Subcutaneous abdominal adipose tissue (tissue), 5 donors: Measurements from ENCODE around the gene WWOX.

ENCODE experiments used
- H3K27ac ChIP-seq: one replicate; pipeline ENCODE4 v1.7.0; 2013; ENCODE audit warnings: low read depth, mild to moderate bottlenecking, inconsistent platforms, low read length, moderate library complexity
- H3K27me3 ChIP-seq, 5 donors: one replicate each; pipeline ENCODE4 v1.7.0; 2013; ENCODE audit warnings: low read length in 5 of 5, inconsistent platforms in 1 of 5; ENCODE audit not compliant: control insufficient read depth in 5 of 5, insufficient read depth in 4 of 5
- H3K36me3 ChIP-seq, 5 donors: one replicate each; pipeline ENCODE4 v1.7.0; 2013; ENCODE audit warnings: low read length in 5 of 5; ENCODE audit not compliant: control insufficient read depth in 5 of 5, insufficient read depth in 5 of 5
- H3K4me1 ChIP-seq, 5 donors: one replicate each; pipeline ENCODE4 v1.7.0; 2013; ENCODE audit warnings: low read length in 5 of 5, mild to moderate bottlenecking in 3 of 5, moderate library complexity in 1 of 5; ENCODE audit not compliant: control insufficient read depth in 5 of 5, insufficient read depth in 5 of 5
- H3K4me3 ChIP-seq, 5 donors: one replicate each; pipeline ENCODE4 v1.7.0; 2013; ENCODE audit warnings: low read length in 5 of 5, low read depth in 1 of 5
- H3K9ac ChIP-seq, 5 donors: one replicate each; pipeline ENCODE4 v1.7.0; 2013; ENCODE audit warnings: low read length in 5 of 5, mild to moderate bottlenecking in 4 of 5, moderate library complexity in 3 of 5
- H3K9me3 ChIP-seq, 5 donors: one replicate each; pipeline ENCODE4 v1.7.0; 2013; ENCODE audit warnings: low read length in 5 of 5; ENCODE audit not compliant: control insufficient read depth in 5 of 5
- donor health status: healthy.
- donor health status: healthy.
- donor health status: healthy.
- donor health status: healthy.
- donor health status: healthy.

WWOX gene

GRCh38 chr16:78133919-78134318 lies 34.5 kb downstream of the WWOX start:
- Histone ChIP-seq H3K4me3 (no peak overlapping the region), H3K4me1 (peaks cover under 1 to 6% (median 2%) of the 10 kb centered on the region in 5 donors), H3K9me3 (peaks cover 0 to 6% (median 0%) of the 10 kb centered on the region in 5 donors), H3K27ac (no peak overlapping the region), H3K36me3 (peaks cover 0 to 3% (median 0%) of the 10 kb centered on the region in 5 donors), H3K9ac (no peak overlapping the region), H3K27me3 (no peaks in the 10 kb centered on the region)

- Histone ChIP-seq H3K4me3 (no peak overlapping the region), H3K9me3 (peaks cover 0 to 5% (median 0%) of the 10 kb centered on the region in 5 donors), H3K36me3 (peaks cover 0 to 3% (median 0%) of the 10 kb centered on the region in 5 donors), H3K27me3 (no peaks in the 10 kb centered on the region), H3K27ac (no peak overlapping the region), H3K9ac (no peak overlapping the region), H3K4me1 (no peaks in the 10 kb centered on the region)
Measured at GRCh38 chr16:78134944-78135619, 35.6 kb downstream of the WWOX start.

- Histone ChIP-seq H3K4me3 (no peak overlapping the region), H3K27me3 (no peaks in the 10 kb centered on the region), H3K36me3 (peaks cover 0 to 3% (median 0%) of the 10 kb centered on the region in 5 donors), H3K9ac (no peak overlapping the region), H3K27ac (no peak overlapping the region), H3K4me1 (no peaks in the 10 kb centered on the region), H3K9me3 (no peaks in the 10 kb centered on the region)
Measured at GRCh38 chr16:78137179-78137578, 37.7 kb downstream of the WWOX start.

- no peak overlapping the region for H3K9ac ChIP-seq
Measured at GRCh38 chr16:78137782-78138616, 38.5 kb downstream of the WWOX start.

GRCh38 chr16:78140818-78141466 lies 41.5 kb downstream of the WWOX start:
- H3K36me3 ChIP-seq: no peaks in the 10 kb centered on the region
- H3K4me1 ChIP-seq: no peaks in the 10 kb centered on the region

More at GRCh38 chr16:78137782-78138616, 38.5 kb downstream of the WWOX start:
- peaks cover 0 to 2% (median 0%) of the 10 kb centered on the region in 5 donors for H3K36me3 ChIP-seq
- H3K27ac ChIP-seq: no peak overlapping the region
- no peaks in the 10 kb centered on the region for H3K4me1 ChIP-seq
- no peaks in the 10 kb centered on the region for H3K27me3 ChIP-seq
- no peak overlapping the region for H3K4me3 ChIP-seq
- no peaks in the 10 kb centered on the region for H3K9me3 ChIP-seq

GRCh38 chr16:78142788-78143187 lies 43.3 kb downstream of the WWOX start:
- Histone ChIP-seq H3K27ac (no peak overlapping the region), H3K27me3 (no peaks in the 10 kb centered on the region), H3K36me3 (no peaks in the 10 kb centered on the region), H3K4me1 (no peaks in the 10 kb centered on the region), H3K4me3 (no peak overlapping the region), H3K9me3 (no peaks in the 10 kb centered on the region), H3K9ac (no peak overlapping the region)

More at GRCh38 chr16:78140818-78141466, 41.5 kb downstream of the WWOX start:
- Histone ChIP-seq H3K9me3 (no peaks in the 10 kb centered on the region), H3K4me3 (no peak overlapping the region), H3K27ac (no peak overlapping the region), H3K27me3 (no peaks in the 10 kb centered on the region), H3K9ac (no peak overlapping the region)

- no peaks in the 10 kb centered on the region for H3K27me3 ChIP-seq
- no peak overlapping the region for H3K27ac ChIP-seq
- no peaks in the 10 kb centered on the region for H3K9me3 ChIP-seq
- no peaks in the 10 kb centered on the region for H3K4me1 ChIP-seq
- H3K36me3 ChIP-seq: no peaks in the 10 kb centered on the region
- H3K9ac ChIP-seq: no peak overlapping the region
- no peak overlapping the region for H3K4me3 ChIP-seq
Measured at GRCh38 chr16:78146807-78147206, 47.4 kb downstream of the WWOX start.

GRCh38 chr16:78147911-78148401 lies 48.5 kb downstream of the WWOX start:
- Histone ChIP-seq H3K9ac (no peak overlapping the region), H3K27me3 (no peaks in the 10 kb centered on the region), H3K27ac (no peak overlapping the region), H3K4me1 (peaks cover 0 to 5% (median 0%) of the 10 kb centered on the region in 5 donors), H3K9me3 (no peaks in the 10 kb centered on the region), H3K36me3 (no peaks in the 10 kb centered on the region), H3K4me3 (no peak overlapping the region)

GRCh38 chr16:78150233-78150632 lies 50.8 kb downstream of the WWOX start:
- no peak overlapping the region for H3K27ac ChIP-seq
- no peak overlapping the region for H3K9ac ChIP-seq
- peaks cover 0 to 5% (median 0%) of the 10 kb centered on the region in 5 donors for H3K4me1 ChIP-seq

More at GRCh38 chr16:78150233-78150632, 50.8 kb downstream of the WWOX start:
- Histone ChIP-seq H3K36me3 (no peaks in the 10 kb centered on the region), H3K4me3 (no peak overlapping the region), H3K9me3 (no peaks in the 10 kb centered on the region), H3K27me3 (no peaks in the 10 kb centered on the region)
